ENCODE data around the gene CLVS2.

Gene CLVS2

GRCh38 chr6:123024976-123025375 is 28.9 kb downstream of the CLVS2 start:
- DNase-seq (ENCODE audit: low read depth in 1 of 2, low spot score in 1 of 2), result no peak

DNA sequence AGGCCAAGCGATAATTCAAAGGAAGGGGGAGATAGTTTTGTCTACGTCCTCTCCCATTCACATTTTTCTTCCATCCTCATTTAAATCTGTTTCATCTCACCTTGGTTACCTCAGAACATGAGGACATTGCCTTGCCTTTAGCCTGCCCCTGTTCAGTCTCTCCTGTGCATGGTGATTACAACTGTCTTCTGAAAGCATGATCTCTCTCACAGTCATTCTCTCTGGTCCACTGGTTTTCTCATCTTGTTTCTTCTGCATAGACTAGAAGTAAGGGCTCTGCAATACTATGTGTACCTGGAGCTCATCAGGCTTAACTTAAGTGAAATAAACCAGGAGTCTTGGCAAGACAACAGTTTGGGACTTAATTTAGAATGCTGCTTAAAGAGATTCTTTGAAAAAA is 31.4 kb downstream of the CLVS2 start:
- DNase-seq (ENCODE audit: low read depth in 1 of 2, low spot score in 1 of 2), result no peak

DNA sequence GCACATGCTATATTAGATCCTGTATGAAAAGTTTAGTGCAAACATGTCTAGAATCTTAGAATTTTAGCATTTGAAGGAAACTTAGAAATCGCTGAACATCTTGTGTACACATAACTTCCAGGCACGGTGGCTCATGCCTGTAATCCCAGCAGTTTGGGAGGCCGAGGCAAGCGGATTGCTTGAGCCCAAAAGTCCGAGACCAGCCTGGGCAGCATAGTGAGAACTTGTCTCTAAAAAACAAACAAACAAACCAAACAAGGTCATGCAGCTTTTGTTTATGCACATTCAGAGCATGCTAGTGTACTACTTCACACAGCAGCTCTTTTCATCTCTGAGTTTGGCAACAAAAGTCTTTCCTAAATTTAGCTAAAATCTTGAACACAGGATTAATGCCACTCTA is 32.2 kb downstream of the CLVS2 start:
- DNase-seq (ENCODE audit: low read depth in 1 of 2, low spot score in 1 of 2), result no peak

GRCh38 chr6:123030282-123030681 is 34.2 kb downstream of the CLVS2 start:
- DNase-seq (ENCODE audit: low read depth in 1 of 2, low spot score in 1 of 2), result no peak

DNA sequence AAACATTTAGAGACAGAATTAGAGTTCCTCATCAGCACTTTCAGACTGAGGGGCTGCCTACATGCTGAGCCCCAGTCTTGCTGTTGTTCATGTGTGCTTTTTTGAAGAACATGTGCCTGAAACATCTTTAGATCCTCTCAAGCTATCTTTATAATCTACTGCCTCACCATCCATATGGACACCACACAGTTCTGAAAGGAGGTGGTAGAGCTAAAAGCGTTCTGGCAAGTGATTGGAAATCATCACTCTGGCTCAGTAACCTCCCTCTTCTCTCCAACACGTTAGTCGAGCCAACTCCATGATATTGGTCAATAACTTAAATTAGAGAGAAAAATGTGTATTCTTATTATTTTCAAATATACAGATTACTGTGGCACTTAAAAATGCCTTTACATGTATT is 40.6 kb downstream of the CLVS2 start:
- no peak for DNase-seq (ENCODE audit: low read depth in 1 of 2, low spot score in 1 of 2)

DNA sequence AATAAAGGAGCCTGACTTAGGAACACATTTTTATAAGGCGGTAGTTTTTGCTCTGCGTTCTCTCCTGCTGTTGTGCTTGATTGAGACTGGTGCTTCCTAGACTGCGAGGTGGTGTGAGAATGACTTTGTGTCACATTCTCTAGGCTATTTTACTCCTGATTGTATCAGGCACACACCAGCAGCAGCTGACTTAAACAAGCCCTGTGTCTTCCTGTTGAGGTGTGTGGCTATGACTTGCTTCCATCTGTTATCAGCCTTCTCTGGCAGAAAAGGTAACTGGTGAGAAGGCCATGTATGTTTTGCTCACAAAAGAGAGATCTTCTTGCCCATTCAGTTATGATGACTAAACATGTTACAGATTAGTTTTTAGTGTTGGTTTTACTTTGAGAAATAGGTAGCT is 43.4 kb downstream of the CLVS2 start:
- no peak for DNase-seq (ENCODE audit: low read depth in 1 of 2, low spot score in 1 of 2)

GRCh38 chr6:123042401-123042800 is 46.4 kb downstream of the CLVS2 start:
- no peak for DNase-seq (ENCODE audit: low read depth in 1 of 2, low spot score in 1 of 2)

DNA sequence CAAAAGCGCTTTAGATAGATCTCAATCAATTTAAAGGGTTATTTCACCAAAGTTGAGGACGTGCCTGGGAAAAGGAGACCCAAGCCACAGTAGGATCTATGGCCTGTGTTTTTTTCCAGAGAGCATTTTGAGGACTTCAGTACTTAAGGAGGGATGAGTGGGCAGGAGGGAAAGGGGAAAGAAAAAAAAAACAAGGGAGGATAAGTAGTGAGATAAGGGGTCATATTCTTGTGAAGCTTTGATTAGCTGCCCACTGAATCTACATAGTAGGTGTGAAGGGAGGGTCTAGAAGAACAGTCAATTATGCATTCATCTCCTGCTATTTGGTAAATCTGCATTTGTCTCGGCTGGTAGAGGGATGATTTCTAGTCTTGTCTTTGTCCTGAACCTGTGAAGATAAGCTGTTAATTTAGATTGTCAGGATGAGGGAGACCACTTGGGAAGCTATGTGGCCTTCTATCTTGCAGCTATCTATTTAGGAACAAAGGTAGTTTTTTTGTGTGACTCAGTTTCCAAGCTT is 48.4 kb downstream of the CLVS2 start:
- DNase-seq (ENCODE audit: low read depth in 1 of 2, low spot score in 1 of 2), result no peak

- DNase-seq (ENCODE audit: low read depth in 1 of 2, low spot score in 1 of 2), result no peak
These were observed 57.7 kb downstream of the CLVS2 start for GRCh38 chr6:123053602-123054225.

GRCh38 chr6:123055256-123055655 is 59.2 kb downstream of the CLVS2 start:
- DNase-seq (ENCODE audit: low read depth in 1 of 2, low spot score in 1 of 2), result no peak

GRCh38 chr6:123062670-123063069 is 66.6 kb downstream of the CLVS2 start:
- no peak for DNase-seq (ENCODE audit: low read depth in 1 of 2, low spot score in 1 of 2)

DNA sequence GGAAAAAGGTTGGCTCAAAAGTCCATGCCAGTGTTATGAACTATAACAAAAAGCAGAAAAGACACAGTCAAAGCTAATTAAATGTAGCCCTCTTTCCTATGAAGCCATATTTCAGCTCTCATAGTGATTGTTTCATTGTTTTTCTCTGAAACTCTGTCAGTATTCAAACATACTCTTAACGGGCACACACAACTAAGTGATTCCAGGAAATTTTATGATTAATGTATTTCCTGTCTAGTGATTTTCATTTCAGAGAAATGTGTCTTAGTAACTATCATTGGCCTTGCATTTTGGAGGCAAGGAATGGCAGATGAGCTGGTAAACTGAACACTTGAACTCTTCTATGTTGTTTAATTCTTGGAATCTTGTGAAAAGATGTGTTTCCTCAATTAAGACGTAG is 68.0 kb downstream of the CLVS2 start:
- DNase-seq (ENCODE audit: low read depth in 1 of 2, low spot score in 1 of 2), result no peak

DNA sequence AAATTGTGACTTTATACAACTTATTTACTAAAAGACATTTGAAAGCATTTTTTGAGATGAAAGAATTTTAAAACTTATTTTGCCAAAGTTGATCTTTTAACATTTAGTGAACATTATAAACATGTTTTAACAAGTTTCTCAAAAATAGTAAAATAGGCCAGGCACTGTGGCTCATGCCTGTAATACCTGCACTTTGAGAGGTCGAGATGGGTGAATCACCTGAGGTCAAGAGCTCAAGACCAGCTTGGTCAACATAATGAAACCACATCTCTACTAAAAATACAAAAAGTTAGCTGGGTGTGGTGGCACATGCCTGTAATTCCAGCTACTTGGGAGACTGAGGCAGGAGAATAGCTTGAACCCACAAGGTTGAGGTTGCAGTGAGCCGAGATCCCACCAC is 78.6 kb downstream of the CLVS2 start:
- DNase-seq (ENCODE audit: low read depth in 1 of 2, low spot score in 1 of 2), result no peak

DNA sequence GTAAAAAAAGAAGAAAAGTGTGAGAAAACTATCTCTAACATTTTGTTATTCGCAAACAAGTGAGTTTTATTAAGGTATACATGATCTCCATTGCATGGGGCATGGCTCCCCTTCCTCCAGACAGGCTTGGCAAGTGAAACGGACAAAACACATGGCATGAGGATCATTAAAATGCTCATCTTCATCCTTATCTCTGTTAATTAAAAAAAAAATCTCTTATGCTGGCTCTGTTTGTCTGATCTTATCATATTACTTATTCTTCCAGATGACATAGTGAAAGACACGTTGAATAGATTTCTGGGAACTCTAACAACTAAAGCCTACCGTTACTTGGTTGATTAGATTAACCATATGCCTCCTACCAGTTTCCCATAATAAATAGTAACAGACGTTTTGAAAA is 89.4 kb downstream of the CLVS2 start:
- DNase-seq (ENCODE audit: low read depth in 1 of 2, low spot score in 1 of 2), result no peak

GRCh38 chr6:123089226-123089625 is 93.2 kb downstream of the CLVS2 start:
- no peak for DNase-seq (ENCODE audit: low read depth in 1 of 2, low spot score in 1 of 2)

- no peak for DNase-seq (ENCODE audit: low read depth in 1 of 2, low spot score in 1 of 2)
These were observed 95.3 kb downstream of the CLVS2 start for GRCh38 chr6:123091091-123091895.

DNA sequence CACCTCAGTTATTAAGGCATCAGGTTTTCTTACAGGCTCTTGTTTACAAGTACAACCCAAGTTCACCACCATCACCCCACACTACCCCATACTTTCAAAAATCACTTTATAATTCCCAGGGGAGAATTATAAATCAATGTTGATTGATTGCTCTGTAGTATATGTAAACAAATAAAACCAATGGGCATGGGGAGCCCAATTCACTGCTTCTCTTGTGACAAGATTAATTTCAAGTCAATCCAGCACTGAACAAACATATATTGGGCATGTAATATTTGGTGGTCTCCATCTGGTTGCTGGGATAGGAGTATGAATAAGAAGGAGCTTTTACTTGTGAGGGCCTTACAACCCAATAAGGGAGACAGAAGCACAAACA is 95.8 kb downstream of the CLVS2 start:
- DNase-seq (ENCODE audit: low read depth in 1 of 2, low spot score in 1 of 2), result no peak

DNA sequence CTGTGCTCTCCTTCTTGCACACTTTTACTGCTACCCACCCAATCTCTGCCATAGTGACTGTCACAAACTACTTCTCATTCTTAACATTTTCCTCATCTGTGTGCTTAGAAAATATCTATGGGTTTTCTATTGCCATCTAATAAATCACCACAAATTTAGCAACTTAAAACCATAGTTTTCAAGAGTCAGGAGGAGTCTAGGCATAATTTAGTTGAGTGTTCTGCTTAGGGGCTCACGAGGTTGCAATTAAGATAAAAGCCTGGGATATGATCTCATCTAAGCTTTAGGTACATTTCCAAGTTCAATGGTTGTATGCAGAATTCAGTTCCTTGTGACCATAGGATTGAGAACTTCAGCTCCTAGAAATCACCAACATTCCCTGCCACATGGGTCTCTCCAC is 98.8 kb downstream of the CLVS2 start:
- no peak for DNase-seq (ENCODE audit: low read depth in 1 of 2, low spot score in 1 of 2)

- DNase-seq (ENCODE audit: low read depth in 1 of 2, low spot score in 1 of 2), result no peak
These were observed 109.5 kb downstream of the CLVS2 start for GRCh38 chr6:123105561-123105960.

DNA sequence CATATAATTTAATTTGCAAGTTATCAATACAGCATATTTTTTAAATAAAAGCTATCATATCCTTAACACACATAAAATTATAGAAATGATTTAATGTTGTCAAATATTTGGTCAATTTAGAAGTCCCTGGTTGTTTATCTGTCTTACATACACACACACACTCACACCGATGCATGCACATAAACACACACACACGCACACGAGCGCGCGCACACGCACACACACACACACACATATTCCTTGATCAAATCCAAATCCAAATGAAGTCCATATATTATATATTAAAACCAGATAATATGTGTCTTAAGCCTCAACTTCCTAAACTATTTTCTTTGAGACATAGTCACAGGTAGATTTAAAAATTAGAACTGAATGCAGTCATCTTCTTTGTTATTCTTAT is 120.3 kb downstream of the CLVS2 start:
- DNase-seq (ENCODE audit: low read depth in 1 of 2, low spot score in 1 of 2), result no peak

- no peak for DNase-seq (ENCODE audit: low read depth in 1 of 2, low spot score in 1 of 2)
These were observed 121.3 kb downstream of the CLVS2 start for GRCh38 chr6:123117145-123117908.

DNA sequence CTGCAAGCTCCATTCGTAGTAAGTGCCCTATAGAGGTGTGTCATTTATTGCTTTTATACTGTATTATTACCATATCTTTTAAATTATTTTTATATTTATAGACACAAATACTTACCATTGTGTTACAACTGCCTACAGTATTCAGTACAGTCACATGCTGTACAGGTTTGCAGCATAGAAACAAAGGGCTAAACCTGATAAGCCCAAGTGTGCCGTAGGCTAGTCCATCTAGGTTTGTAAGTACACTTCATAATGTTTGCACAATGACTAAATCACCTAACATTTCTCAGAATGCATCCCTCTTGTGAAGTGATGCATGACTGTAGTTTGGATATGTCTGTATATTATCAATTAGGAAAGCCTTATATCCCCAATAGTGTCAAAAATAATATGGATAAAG is 122.8 kb downstream of the CLVS2 start:
- no peak for DNase-seq (ENCODE audit: low read depth in 1 of 2, low spot score in 1 of 2)

Measured in activated T-helper 1 cell treated with anti-CD3 and anti-CD28 coated beads, Interleukin-2, amount 50 U/mL, for 16 hours (primary cell).